HepG2 (cell line): Measurements from ENCODE around the gene FOXS1. TPM values are rescaled to one million over a fixed set of nuclear protein-coding genes. Genes with fewer than 3 reads are reported as not detected.

Experiments used
- ATF7 ChIP-seq, 2 experiments: fragments of 450-650 bp in 1 of 2; sonication (generic) in 1 of 2; formaldehyde crosslinking in 1 of 2; IDR thresholded peaks; 2 replicates each; pipeline versions ENCODE4 v1.4.0 to v1.6.1; 2016 to 2020; ENCODE audit warnings: antibody characterized with exemption in 1 of 2, mild to moderate bottlenecking in 1 of 2, missing genetic modification reagents in 1 of 2
- BCL6 ChIP-seq: IDR thresholded peaks from 2 replicates; pipeline ENCODE4 v1.6.1; 2016; ENCODE audit warnings: missing genetic modification reagents, missing compliant biosample characterization
- CREB1 ChIP-seq, 2 experiments: fragments of 450-650 bp in 1 of 2; IDR thresholded peaks; 2 replicates each; pipeline ENCODE4 v1.6.1; 2016 to 2017; ENCODE audit warnings: control low read depth in 1 of 2, mild to moderate bottlenecking in 1 of 2, missing compliant biosample characterization in 1 of 2, missing genetic modification characterization in 1 of 2
- MED1 ChIP-seq: sonication (generic); formaldehyde crosslinking; IDR thresholded peaks from 2 replicates; pipeline ENCODE4 v1.4.0; 2020; ENCODE audit warnings: missing genetic modification reagents
- PRMT3 ChIP-seq: sonication (generic); formaldehyde crosslinking; IDR thresholded peaks from 2 replicates; pipeline ENCODE4 v1.8.1; 2022; ENCODE audit warnings: low read depth, mild to moderate bottlenecking, moderate library complexity, missing genetic modification reagents, borderline replicate concordance
- RNF219 ChIP-seq: sonication (generic); formaldehyde crosslinking; IDR thresholded peaks from 2 replicates; pipeline ENCODE4 v1.5.0; 2020; ENCODE audit warnings: mild to moderate bottlenecking, missing genetic modification reagents
- THYN1 ChIP-seq: sonication (generic); formaldehyde crosslinking; IDR thresholded peaks from 2 replicates; pipeline ENCODE4 v1.8.1; 2023; ENCODE audit warnings: low read depth, mild to moderate bottlenecking, moderate library complexity, missing genetic modification reagents, borderline replicate concordance
- ZBED4 ChIP-seq: sonication (generic); formaldehyde crosslinking; IDR thresholded peaks from 2 replicates; pipeline ENCODE4 v1.4.0; 2020; ENCODE audit warnings: missing genetic modification reagents, borderline replicate concordance
- ZNF468 ChIP-seq: sonication (generic); formaldehyde crosslinking; IDR thresholded peaks from 2 replicates; pipeline ENCODE4 v1.8.0; 2022; ENCODE audit warnings: mild to moderate bottlenecking, moderate library complexity, missing genetic modification reagents
- polyA plus RNA-seq, 8 experiments: library from polyadenylated mRNA; depleted of rRNA in 3 of 8; stranded (reverse) in 7 of 8; unstranded in 1 of 8; fragments of >200 nt; fragmentation: Illumina TruSeq in 4 of 8; extraction: Trizol in 4 of 8; gene quantifications; 2 replicates each; pipeline versions ENCODE4 v1.2.1 to v1.2.3, GENCODE V29; 2011 to 2016; ENCODE audit warnings: low read depth in 4 of 8, missing spikeins in 1 of 8, mixed read lengths in 1 of 8; ENCODE audit not compliant: insufficient read depth in 1 of 8
- total RNA-seq, 5 experiments: library from RNA; depleted of rRNA; stranded (reverse); fragments of >200 nt; fragmentation: Illumina TruSeq; extraction: Trizol; gene quantifications; 2 replicates each; pipeline ENCODE4 v1.2.3, GENCODE V29; 2016; ENCODE audit warnings: low read depth in 1 of 5
- TF ChIP-seq, protein P1 (sequence below): sonication (generic); formaldehyde crosslinking; IDR thresholded peaks from 2 replicates; pipeline ENCODE4 v1.5.0; 2020; ENCODE audit warnings: mild to moderate bottlenecking, missing genetic modification reagents
- TF ChIP-seq, protein P2 (sequence below): sonication (generic); formaldehyde crosslinking; IDR thresholded peaks from 2 replicates; pipeline ENCODE4 v1.5.1; 2020; ENCODE audit warnings: mild to moderate bottlenecking, missing genetic modification reagents, borderline replicate concordance

The FOXS1 gene
- total and polyA plus RNA-seq, 2 of the 13 experiments (the other 11 are each of a cell fraction or from before 2014, with no cell fraction given), result not detected

DNA sequence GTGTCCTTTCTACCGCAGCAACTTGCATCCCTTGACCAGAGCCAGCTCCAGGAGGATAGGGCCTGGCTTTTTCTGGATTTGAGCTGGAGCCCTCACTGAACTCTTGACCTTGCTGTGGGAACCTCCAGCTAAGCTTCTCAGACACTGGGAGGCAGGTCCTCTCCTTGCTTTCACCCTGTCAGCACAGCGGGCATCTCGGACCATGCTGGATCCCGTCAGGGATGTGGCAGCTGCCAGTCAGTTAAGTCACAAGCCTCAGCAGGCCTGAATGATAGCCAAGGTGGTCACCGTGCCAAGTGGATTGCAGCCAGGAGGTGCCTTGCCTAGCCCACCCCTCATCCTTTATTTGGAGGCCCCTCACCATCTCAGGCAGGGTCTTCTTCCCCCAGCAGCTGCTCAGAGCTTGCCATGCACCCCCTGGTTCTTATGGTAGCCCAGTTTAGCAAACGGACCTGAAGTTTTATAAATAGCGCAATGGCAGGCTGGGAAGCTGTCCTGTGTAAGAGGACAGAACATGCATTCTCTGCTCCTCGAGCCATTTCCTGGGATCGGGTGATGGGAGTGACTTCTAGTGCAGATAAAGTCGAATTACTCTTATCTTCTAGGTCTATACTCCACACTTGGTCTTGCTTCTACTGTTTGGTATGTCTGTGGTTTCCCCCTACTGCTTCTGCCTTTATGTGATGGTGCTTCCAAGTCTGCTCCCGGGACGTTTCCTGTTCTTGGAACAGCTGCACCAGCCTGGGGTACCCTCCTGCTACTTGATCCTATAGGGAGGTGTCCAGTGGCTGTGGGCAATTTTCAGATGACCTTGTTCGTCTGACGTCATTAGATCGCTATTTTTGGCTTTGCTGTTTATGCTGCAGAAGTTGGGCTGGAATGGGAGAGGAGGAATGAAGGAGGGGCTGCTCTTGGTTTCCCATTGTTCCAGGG, 33.3 kb downstream of the FOXS1 start (continued):
- TF ChIP-seq RNF219 (CRISPR knock-in tag) (no peak), THYN1 (CRISPR knock-in tag) (no peak), PRMT3 (CRISPR knock-in tag) (no peak), ZNF468 (CRISPR knock-in tag) (no peak), BCL6 (CRISPR knock-in tag) (no peak), ZBED4 (no peak), MED1 (CRISPR knock-in tag) (no peak), CREB1 (IDR thresholded peaks at IDR 0.05) (peak; percentile 90), CREB1 (CRISPR knock-in tag; IDR thresholded peaks at IDR 0.05) (no peak), ATF7 (IDR thresholded peaks at IDR 0.05) (peak; percentile 92), ATF7 (CRISPR knock-in tag; IDR thresholded peaks at IDR 0.05) (no peak)
- TF ChIP-seq, protein P1, sequence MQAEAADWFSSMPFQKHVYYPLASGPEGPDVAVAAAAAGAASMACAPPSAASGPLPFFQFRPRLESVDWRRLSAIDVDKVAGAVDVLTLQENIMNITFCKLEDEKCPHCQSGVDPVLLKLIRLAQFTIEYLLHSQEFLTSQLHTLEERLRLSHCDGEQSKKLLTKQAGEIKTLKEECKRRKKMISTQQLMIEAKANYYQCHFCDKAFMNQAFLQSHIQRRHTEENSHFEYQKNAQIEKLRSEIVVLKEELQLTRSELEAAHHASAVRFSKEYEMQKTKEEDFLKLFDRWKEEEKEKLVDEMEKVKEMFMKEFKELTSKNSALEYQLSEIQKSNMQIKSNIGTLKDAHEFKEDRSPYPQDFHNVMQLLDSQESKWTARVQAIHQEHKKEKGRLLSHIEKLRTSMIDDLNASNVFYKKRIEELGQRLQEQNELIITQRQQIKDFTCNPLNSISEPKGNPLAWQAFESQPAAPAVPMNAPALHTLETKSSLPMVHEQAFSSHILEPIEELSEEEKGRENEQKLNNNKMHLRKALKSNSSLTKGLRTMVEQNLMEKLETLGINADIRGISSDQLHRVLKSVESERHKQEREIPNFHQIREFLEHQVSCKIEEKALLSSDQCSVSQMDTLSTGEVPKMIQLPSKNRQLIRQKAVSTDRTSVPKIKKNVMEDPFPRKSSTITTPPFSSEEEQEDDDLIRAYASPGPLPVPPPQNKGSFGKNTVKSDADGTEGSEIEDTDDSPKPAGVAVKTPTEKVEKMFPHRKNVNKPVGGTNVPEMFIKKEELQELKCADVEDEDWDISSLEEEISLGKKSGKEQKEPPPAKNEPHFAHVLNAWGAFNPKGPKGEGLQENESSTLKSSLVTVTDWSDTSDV (CRISPR knock-in tag), result no peak
- TF ChIP-seq, protein P2, sequence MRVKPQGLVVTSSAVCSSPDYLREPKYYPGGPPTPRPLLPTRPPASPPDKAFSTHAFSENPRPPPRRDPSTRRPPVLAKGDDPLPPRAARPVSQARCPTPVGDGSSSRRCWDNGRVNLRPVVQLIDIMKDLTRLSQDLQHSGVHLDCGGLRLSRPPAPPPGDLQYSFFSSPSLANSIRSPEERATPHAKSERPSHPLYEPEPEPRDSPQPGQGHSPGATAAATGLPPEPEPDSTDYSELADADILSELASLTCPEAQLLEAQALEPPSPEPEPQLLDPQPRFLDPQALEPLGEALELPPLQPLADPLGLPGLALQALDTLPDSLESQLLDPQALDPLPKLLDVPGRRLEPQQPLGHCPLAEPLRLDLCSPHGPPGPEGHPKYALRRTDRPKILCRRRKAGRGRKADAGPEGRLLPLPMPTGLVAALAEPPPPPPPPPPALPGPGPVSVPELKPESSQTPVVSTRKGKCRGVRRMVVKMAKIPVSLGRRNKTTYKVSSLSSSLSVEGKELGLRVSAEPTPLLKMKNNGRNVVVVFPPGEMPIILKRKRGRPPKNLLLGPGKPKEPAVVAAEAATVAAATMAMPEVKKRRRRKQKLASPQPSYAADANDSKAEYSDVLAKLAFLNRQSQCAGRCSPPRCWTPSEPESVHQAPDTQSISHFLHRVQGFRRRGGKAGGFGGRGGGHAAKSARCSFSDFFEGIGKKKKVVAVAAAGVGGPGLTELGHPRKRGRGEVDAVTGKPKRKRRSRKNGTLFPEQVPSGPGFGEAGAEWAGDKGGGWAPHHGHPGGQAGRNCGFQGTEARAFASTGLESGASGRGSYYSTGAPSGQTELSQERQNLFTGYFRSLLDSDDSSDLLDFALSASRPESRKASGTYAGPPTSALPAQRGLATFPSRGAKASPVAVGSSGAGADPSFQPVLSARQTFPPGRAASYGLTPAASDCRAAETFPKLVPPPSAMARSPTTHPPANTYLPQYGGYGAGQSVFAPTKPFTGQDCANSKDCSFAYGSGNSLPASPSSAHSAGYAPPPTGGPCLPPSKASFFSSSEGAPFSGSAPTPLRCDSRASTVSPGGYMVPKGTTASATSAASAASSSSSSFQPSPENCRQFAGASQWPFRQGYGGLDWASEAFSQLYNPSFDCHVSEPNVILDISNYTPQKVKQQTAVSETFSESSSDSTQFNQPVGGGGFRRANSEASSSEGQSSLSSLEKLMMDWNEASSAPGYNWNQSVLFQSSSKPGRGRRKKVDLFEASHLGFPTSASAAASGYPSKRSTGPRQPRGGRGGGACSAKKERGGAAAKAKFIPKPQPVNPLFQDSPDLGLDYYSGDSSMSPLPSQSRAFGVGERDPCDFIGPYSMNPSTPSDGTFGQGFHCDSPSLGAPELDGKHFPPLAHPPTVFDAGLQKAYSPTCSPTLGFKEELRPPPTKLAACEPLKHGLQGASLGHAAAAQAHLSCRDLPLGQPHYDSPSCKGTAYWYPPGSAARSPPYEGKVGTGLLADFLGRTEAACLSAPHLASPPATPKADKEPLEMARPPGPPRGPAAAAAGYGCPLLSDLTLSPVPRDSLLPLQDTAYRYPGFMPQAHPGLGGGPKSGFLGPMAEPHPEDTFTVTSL, result no peak
